Neuronal stem cell (in vitro differentiated cells): ENCODE data around the gene SMIM10.

ENCODE experiments used
- DNase-seq: peaks from one replicate; pipeline ENCODE4 v3.0.0-alpha.2; 2013; ENCODE audit warnings: low spot score
- H2AFZ ChIP-seq: one replicate; pipeline ENCODE4 v1.6.1; 2013; ENCODE audit warnings: mild to moderate bottlenecking, low read length, inconsistent platforms
- H2AK5ac ChIP-seq: 2 replicates; pipeline ENCODE4 v1.6.1; 2013; ENCODE audit warnings: low read depth, mild to moderate bottlenecking, inconsistent platforms, low read length, moderate library complexity, mixed read lengths
- H2BK120ac ChIP-seq: 2 replicates; pipeline ENCODE4 v1.6.1; 2013; ENCODE audit warnings: low read depth, mild to moderate bottlenecking, inconsistent platforms, low read length, moderate library complexity, mixed read lengths
- H2BK12ac ChIP-seq: one replicate; pipeline ENCODE4 v1.6.1; 2013; ENCODE audit warnings: low read length, inconsistent platforms
- H2BK15ac ChIP-seq: 2 replicates; pipeline ENCODE4 v1.6.1; 2013; ENCODE audit warnings: mild to moderate bottlenecking, low read length, inconsistent platforms, mixed read lengths
- H2BK5ac ChIP-seq: one replicate; pipeline ENCODE4 v1.6.1; 2013; ENCODE audit warnings: inconsistent platforms, mild to moderate bottlenecking, low read length, moderate library complexity
- H3K14ac ChIP-seq: one replicate; pipeline ENCODE4 v1.6.1; 2013; ENCODE audit warnings: low read length, inconsistent platforms
- H3K18ac ChIP-seq: 2 replicates; pipeline ENCODE4 v1.6.1; 2013; ENCODE audit warnings: low read length, inconsistent platforms
- H3K23ac ChIP-seq: 2 replicates; pipeline ENCODE4 v1.6.1; 2013; ENCODE audit warnings: low read depth, mild to moderate bottlenecking, mixed read lengths, low read length, inconsistent platforms; ENCODE audit not compliant: poor library complexity
- H3K27ac ChIP-seq: replicated peaks from 3 replicates; pipeline ENCODE4 v1.5.1; 2013; ENCODE audit warnings: low read length, inconsistent platforms
- H3K27me3 ChIP-seq, 3 experiments: 2 replicates each; pipeline ENCODE4 v1.6.1; 2013; ENCODE audit warnings: low read length in 3 of 3, mild to moderate bottlenecking in 2 of 3, inconsistent platforms in 1 of 3, low read depth in 1 of 3, mixed read lengths in 1 of 3, moderate library complexity in 1 of 3; ENCODE audit not compliant: control insufficient read depth in 3 of 3, insufficient read depth in 3 of 3
- H3K36me3 ChIP-seq, 2 donors: replicated peaks in 1 of 2; 2 replicates each; pipeline ENCODE4 v1.6.1; 2013; ENCODE audit warnings: low read length in 2 of 2; ENCODE audit not compliant: control insufficient read depth in 2 of 2, insufficient read depth in 2 of 2
- H3K4ac ChIP-seq: 2 replicates; pipeline ENCODE4 v1.6.1; 2013; ENCODE audit warnings: inconsistent platforms, mild to moderate bottlenecking, low read length, moderate library complexity
- H3K4me1 ChIP-seq, 2 donors: 1 replicate in 1 of 2; 2 replicates in 1 of 2; pipeline ENCODE4 v1.6.1; 2013; ENCODE audit warnings: low read length in 2 of 2, low read depth in 1 of 2; ENCODE audit not compliant: control insufficient read depth in 2 of 2, insufficient read depth in 1 of 2
- H3K4me2 ChIP-seq: one replicate; pipeline ENCODE4 v1.6.1; 2013; ENCODE audit warnings: mild to moderate bottlenecking, low read length, inconsistent platforms; ENCODE audit not compliant: insufficient read depth, poor library complexity, severe bottlenecking
- H3K4me3 ChIP-seq, 2 donors: 2 replicates each; pipeline ENCODE4 v1.5.1; 2013; ENCODE audit warnings: low read length in 2 of 2, mild to moderate bottlenecking in 2 of 2, inconsistent platforms in 1 of 2, moderate library complexity in 1 of 2
- H3K79me1 ChIP-seq: one replicate; pipeline ENCODE4 v1.6.1; 2013; ENCODE audit warnings: low read depth, mild to moderate bottlenecking, inconsistent platforms, low read length, moderate library complexity
- H3K9ac ChIP-seq: one replicate; pipeline ENCODE4 v1.6.1; 2013; ENCODE audit warnings: mild to moderate bottlenecking, low read depth, low read length, inconsistent platforms; ENCODE audit not compliant: poor library complexity
- H3K9me3 ChIP-seq, 2 donors: replicated peaks in 1 of 2; 2 replicates each; pipeline versions ENCODE3 to v1.6.1; 2013; ENCODE audit warnings: low read length in 2 of 2, mild to moderate bottlenecking in 2 of 2, inconsistent platforms in 1 of 2, low read depth in 1 of 2, mixed read lengths in 1 of 2, moderate library complexity in 1 of 2; ENCODE audit not compliant: control insufficient read depth in 2 of 2, insufficient read depth in 1 of 2
- H4K8ac ChIP-seq: one replicate; pipeline ENCODE4 v1.6.1; 2013; ENCODE audit warnings: low read depth, mild to moderate bottlenecking, inconsistent platforms, low read length, moderate library complexity
- H4K91ac ChIP-seq: one replicate; pipeline ENCODE4 v1.6.1; 2013; ENCODE audit warnings: low read length, low read depth, mild to moderate bottlenecking, inconsistent platforms; ENCODE audit not compliant: poor library complexity
- WGBS, 2 donors: extraction: QIAGEN DNeasy Blood & Tissue Kit; methylation state at CpG; one replicate each; pipeline ENCODE4 v1.1.7; 2013; ENCODE audit warnings: missing lambda C conversion rate in 2 of 2, mixed read lengths in 1 of 2; ENCODE audit not compliant: insufficient read length in 2 of 2, insufficient replicate concordance in 1 of 2; ENCODE audit errors: extremely low coverage in 2 of 2; 5-methylcytosine and 5-hydroxymethylcytosine counted together

SMIM10 gene

GRCh38 chrX:134985479-134985878, 5.3 kb upstream of the SMIM10 start:
- H3K36me3 ChIP-seq: no peaks in the 10 kb centered on the region
- peaks cover 0 to 5% (median 0%) of the 10 kb centered on the region in 3 experiments for H3K27me3 ChIP-seq
- no peak overlapping the region for H2BK120ac ChIP-seq
- WGBS, 2 donors: no CpG with 5 or more reads among the region's 4 CpGs
- DNase-seq: no peak
- no peaks in the 10 kb centered on the region for H3K79me1 ChIP-seq
- H2BK12ac ChIP-seq: no peak overlapping the region
- no peaks in the 10 kb centered on the region for H3K4me1 ChIP-seq
- H3K4me2 ChIP-seq: no peak overlapping the region
- H3K23ac ChIP-seq: no peak overlapping the region
- H2AFZ ChIP-seq: no peak overlapping the region
- no peak overlapping the region for H4K8ac ChIP-seq
- no peaks in the 10 kb centered on the region for H3K9me3 ChIP-seq
- H3K27ac ChIP-seq: no peak overlapping the region
- H4K91ac ChIP-seq: no peak overlapping the region
- H3K9ac ChIP-seq: no peak overlapping the region
- H3K4ac ChIP-seq: no peak overlapping the region
- H2AK5ac ChIP-seq: no peak overlapping the region
- H3K14ac ChIP-seq: no peak overlapping the region
- no peak overlapping the region for H3K18ac ChIP-seq
- no peak overlapping the region for H3K4me3 ChIP-seq
- no peak overlapping the region for H2BK5ac ChIP-seq
- no peak overlapping the region for H2BK15ac ChIP-seq

DNA sequence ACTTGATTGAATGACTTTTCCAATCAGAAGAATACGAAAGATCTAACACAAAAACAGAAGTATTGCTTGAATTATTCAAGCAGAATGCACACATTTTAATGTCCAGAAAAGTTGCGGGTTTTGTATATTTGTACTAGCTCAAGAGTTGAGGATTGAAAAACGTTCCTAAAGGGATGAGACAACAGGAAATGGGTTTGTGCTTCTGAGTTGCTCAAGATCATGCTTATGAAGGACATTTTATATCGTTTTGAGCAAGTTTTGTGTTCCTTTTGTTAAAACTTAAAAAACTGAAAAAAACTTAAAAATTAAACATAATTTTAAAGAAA, 353 bp upstream of the SMIM10 start:
- H2BK5ac ChIP-seq: no peak overlapping the region
- H3K4me2 ChIP-seq: no peak overlapping the region
- H3K9ac ChIP-seq: no peak overlapping the region
- H3K79me1 ChIP-seq: no peaks in the 10 kb centered on the region
- H3K27ac ChIP-seq: no peak overlapping the region
- H4K91ac ChIP-seq: no peak overlapping the region
- no peak overlapping the region for H2AK5ac ChIP-seq
- no peak overlapping the region for H3K18ac ChIP-seq
- H3K27me3 ChIP-seq: peaks cover 0 to 20% (median 2%) of the 10 kb centered on the region in 3 experiments
- peak overlapping the region; percentile 53 for H2AFZ ChIP-seq
- WGBS, 2 donors: no CpG with 5 or more reads among the region's 4 CpGs
- no peak overlapping the region for H2BK15ac ChIP-seq
- DNase-seq: no peak
- H2BK120ac ChIP-seq: no peak overlapping the region
- H3K4me1 ChIP-seq: no peaks in the 10 kb centered on the region
- H2BK12ac ChIP-seq: no peak overlapping the region
- H3K23ac ChIP-seq: no peak overlapping the region
- H4K8ac ChIP-seq: no peak overlapping the region
- no peaks in the 10 kb centered on the region for H3K9me3 ChIP-seq
- no peak overlapping the region for H3K14ac ChIP-seq
- H3K36me3 ChIP-seq: no peaks in the 10 kb centered on the region
- no peak overlapping the region for H3K4me3 ChIP-seq
- no peak overlapping the region for H3K4ac ChIP-seq

DNA sequence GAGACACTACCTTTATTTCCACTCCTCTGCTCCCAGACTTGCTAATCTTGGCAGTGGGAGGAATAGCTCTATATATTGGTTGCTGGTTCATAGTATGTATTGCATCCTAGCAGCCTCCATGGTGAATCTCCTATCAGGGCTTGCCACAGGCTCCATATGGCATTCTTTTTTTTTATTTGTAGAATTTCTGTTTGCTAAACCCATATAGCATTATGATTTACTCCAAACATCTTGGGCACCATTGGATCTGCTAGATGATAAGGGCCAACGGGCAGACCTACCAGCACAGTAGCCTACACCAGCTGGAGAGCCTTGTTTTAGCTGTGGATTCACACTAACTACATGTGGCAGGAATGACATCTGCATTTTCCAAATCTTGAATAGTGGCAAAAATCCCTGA, 6.9 kb downstream of the SMIM10 start:
- Histone ChIP-seq H3K4ac (no peak overlapping the region), H2BK15ac (no peak overlapping the region), H2BK120ac (no peak overlapping the region), H2BK12ac (no peak overlapping the region), H3K9ac (no peak overlapping the region), H3K23ac (no peak overlapping the region), H3K14ac (no peak overlapping the region), H3K36me3 (no peaks in the 10 kb centered on the region), H3K4me1 (no peaks in the 10 kb centered on the region), H2BK5ac (no peak overlapping the region), H2AFZ (no peak overlapping the region), H3K4me3 (no peak overlapping the region), H3K4me2 (no peak overlapping the region), H4K91ac (no peak overlapping the region), H2AK5ac (no peak overlapping the region), H4K8ac (no peak overlapping the region), H3K9me3 (no peaks in the 10 kb centered on the region), H3K79me1 (no peaks in the 10 kb centered on the region), H3K27me3 (peaks cover 0 to 24% (median 0%) of the 10 kb centered on the region in 3 experiments), H3K18ac (no peak overlapping the region), H3K27ac (no peak overlapping the region)
- no peak for DNase-seq
- no CpG with 5 or more reads among the region's 1 CpG for WGBS, 2 donors

- no peak overlapping the region for H4K8ac ChIP-seq
- H3K4me3 ChIP-seq: no peak overlapping the region
- H3K4me1 ChIP-seq: no peaks in the 10 kb centered on the region
- no peaks in the 10 kb centered on the region for H3K9me3 ChIP-seq
- no peak overlapping the region for H4K91ac ChIP-seq
- no peak overlapping the region for H3K4me2 ChIP-seq
- H2AK5ac ChIP-seq: no peak overlapping the region
- WGBS, 2 donors: no CpG with 5 or more reads among the region's 4 CpGs
- no peak overlapping the region for H2BK120ac ChIP-seq
- no peak overlapping the region for H2BK5ac ChIP-seq
- no peak overlapping the region for H3K9ac ChIP-seq
- H3K27me3 ChIP-seq: peaks cover 0 to 25% (median 0%) of the 10 kb centered on the region in 3 experiments
- H3K14ac ChIP-seq: no peak overlapping the region
- H3K23ac ChIP-seq: no peak overlapping the region
- no peak overlapping the region for H3K27ac ChIP-seq
- H3K79me1 ChIP-seq: no peaks in the 10 kb centered on the region
- no peak overlapping the region for H2BK12ac ChIP-seq
- no peak overlapping the region for H3K4ac ChIP-seq
- no peak overlapping the region for H2BK15ac ChIP-seq
- no peak for DNase-seq
- H3K18ac ChIP-seq: no peak overlapping the region
- H3K36me3 ChIP-seq: no peaks in the 10 kb centered on the region
- no peak overlapping the region for H2AFZ ChIP-seq
Observed at GRCh38 chrX:134998246-134998645, 7.5 kb downstream of the SMIM10 start.
